Measurements from ENCODE around the gene CPLX3. TPM values are rescaled to one million over a fixed set of nuclear protein-coding genes. Genes with fewer than 3 reads are reported as not detected.

Gene CPLX3
- total RNA-seq, 4 donors from 2014 or later: not detected

GRCh38 chr15:74800559-74801094, 25.8 kb upstream of the CPLX3 start:
- no peaks in the 10 kb centered on the region for H3K4me1 ChIP-seq
- no peaks in the 10 kb centered on the region for H3K36me3 ChIP-seq
- TF ChIP-seq CTCF (IDR thresholded peaks at IDR 0.05) (no peak), POLR2A (IDR thresholded peaks at IDR 0.05) (no peak)
- no peaks in the 10 kb centered on the region for H3K27me3 ChIP-seq
- H3K9me3 ChIP-seq: no peaks in the 10 kb centered on the region
- no peak overlapping the region for H3K27ac ChIP-seq
- H3K4me3 ChIP-seq: no peak overlapping the region
- intact Hi-C loops (cut with DNase I; ENCODE audit: low total_unique reads): no loop called here
- no peak for DNase-seq

- Histone ChIP-seq H3K27me3 (no peaks in the 10 kb centered on the region), H3K27ac (no peak overlapping the region), H3K9me3 (no peaks in the 10 kb centered on the region), H3K4me1 (no peaks in the 10 kb centered on the region), H3K36me3 (no peaks in the 10 kb centered on the region), H3K4me3 (no peak overlapping the region)
- intact Hi-C loops (cut with DNase I; ENCODE audit: low total_unique reads): no loop called here
- TF ChIP-seq CTCF (IDR thresholded peaks at IDR 0.05) (no peak), POLR2A (IDR thresholded peaks at IDR 0.05) (no peak)
- DNase-seq: no peak
These were observed 25.0 kb upstream of the CPLX3 start for GRCh38 chr15:74801311-74801997.

- Histone ChIP-seq H3K27ac (no peak overlapping the region), H3K4me3 (no peak overlapping the region), H3K27me3 (no peaks in the 10 kb centered on the region), H3K9me3 (no peaks in the 10 kb centered on the region), H3K36me3 (no peaks in the 10 kb centered on the region), H3K4me1 (no peaks in the 10 kb centered on the region)
- intact Hi-C loops (cut with DNase I; ENCODE audit: low total_unique reads): no loop called here
- TF ChIP-seq CTCF (IDR thresholded peaks at IDR 0.05) (no peak), POLR2A (IDR thresholded peaks at IDR 0.05) (no peak)
- DNase-seq: no peak
These were observed 24.1 kb upstream of the CPLX3 start for GRCh38 chr15:74802290-74802689.

GRCh38 chr15:74802862-74803447, 23.5 kb upstream of the CPLX3 start:
- no peaks in the 10 kb centered on the region for H3K4me1 ChIP-seq
- TF ChIP-seq CTCF (IDR thresholded peaks at IDR 0.05) (no peak), POLR2A (IDR thresholded peaks at IDR 0.05) (no peak)
- no peaks in the 10 kb centered on the region for H3K36me3 ChIP-seq
- no peaks in the 10 kb centered on the region for H3K9me3 ChIP-seq
- intact Hi-C loops (cut with DNase I; ENCODE audit: low total_unique reads): no loop called here
- H3K27ac ChIP-seq: no peak overlapping the region
- no peak overlapping the region for H3K4me3 ChIP-seq
- no peak for DNase-seq
- H3K27me3 ChIP-seq: no peaks in the 10 kb centered on the region

GRCh38 chr15:74804935-74805334, 21.5 kb upstream of the CPLX3 start:
- DNase-seq: no peak
- H3K27me3 ChIP-seq: no peaks in the 10 kb centered on the region
- H3K9me3 ChIP-seq: no peaks in the 10 kb centered on the region
- intact Hi-C loops (cut with DNase I; ENCODE audit: low total_unique reads): no loop called here
- TF ChIP-seq POLR2A (IDR thresholded peaks at IDR 0.05): no peak
- no peaks in the 10 kb centered on the region for H3K36me3 ChIP-seq
- no peaks in the 10 kb centered on the region for H3K4me1 ChIP-seq
- no peak overlapping the region for H3K27ac ChIP-seq
- H3K4me3 ChIP-seq: no peak overlapping the region

Data from uterus (tissue), 4 donors.